GM12872 (cell line): ENCODE results near the gene HOXB7.

Source experiments
- CTCF ChIP-seq: IDR thresholded peaks from 3 replicates; pipeline ENCODE4 v1.5.1; 2011; ENCODE audit warnings: low read depth, mild to moderate bottlenecking, low read length, moderate library complexity; ENCODE audit not compliant: insufficient read depth

HOXB7 gene

GRCh38 chr17:48575066-48575582 lies 35.7 kb downstream of the HOXB7 start:
- no peak for TF ChIP-seq CTCF

DNA sequence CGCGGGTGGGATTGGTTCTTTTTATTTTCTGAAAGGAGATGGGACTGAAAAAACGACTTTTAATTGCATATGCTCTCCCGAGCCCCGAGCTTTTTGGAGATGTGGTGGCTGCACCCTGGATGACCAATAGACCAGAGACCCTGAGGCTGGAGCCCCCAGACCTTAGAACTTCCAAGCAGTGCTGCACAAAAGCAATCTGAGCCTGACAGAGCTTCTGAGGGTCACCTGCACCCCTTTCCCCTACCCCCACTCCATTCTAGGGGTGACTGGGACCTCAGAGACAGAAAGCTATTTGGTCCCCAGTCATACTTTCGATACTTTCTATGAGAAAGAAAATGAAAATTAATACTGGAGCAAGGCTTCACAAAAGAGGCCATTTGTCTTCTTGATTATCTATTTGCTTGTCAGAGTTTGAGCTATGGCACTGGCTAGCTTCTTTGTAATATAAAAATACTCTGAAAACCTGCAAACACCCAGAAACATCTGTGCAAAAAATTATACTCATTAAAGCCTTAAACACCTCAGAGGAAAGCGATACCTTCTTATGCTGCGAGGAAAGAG lies 36.2 kb downstream of the HOXB7 start:
- no peak for TF ChIP-seq CTCF

GRCh38 chr17:48571826-48572417 lies 38.9 kb downstream of the HOXB7 start:
- TF ChIP-seq CTCF: no peak

DNA sequence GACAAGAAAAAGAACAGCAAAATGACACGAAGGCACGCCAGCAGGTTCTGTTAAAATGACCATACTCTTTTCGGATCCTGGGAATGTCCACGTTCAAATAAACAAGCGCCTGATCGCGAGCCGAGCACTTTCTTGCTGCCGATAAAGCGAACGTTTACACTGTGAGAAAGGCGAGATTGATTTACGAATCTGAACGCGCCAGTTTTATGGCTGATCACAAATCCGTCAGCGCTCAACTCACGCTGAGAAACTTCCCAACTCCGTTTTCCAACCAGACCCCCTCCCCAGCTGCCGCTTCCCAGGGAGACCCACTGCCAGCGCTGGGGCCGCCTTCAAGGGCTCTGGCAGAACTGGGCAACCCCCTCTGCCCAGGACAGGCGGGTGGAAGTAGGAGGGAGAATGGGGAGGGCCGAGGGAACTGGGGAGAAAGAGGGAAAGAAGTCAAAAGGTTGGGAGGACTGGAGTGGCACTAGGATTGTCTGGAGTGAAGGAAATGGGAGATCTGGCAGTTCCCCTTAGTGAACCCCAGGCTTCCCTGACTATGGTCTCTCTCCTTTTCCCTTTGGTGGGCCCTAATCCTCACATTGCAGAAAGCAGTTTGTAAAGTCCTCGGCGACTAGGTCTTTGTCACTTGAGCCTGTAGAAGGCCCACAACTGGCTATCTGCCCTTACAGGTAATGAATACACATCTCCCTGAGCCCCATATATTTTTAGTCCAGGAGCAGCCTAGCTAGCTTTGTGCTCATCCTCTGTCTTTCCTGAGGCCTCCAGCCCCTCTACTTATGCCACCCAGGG lies 39.6 kb downstream of the HOXB7 start:
- no peak for TF ChIP-seq CTCF

GRCh38 chr17:48570325-48571023 lies 40.3 kb downstream of the HOXB7 start:
- no peak for TF ChIP-seq CTCF

- TF ChIP-seq CTCF: no peak
Observed at GRCh38 chr17:48569674-48570324, 41.0 kb downstream of the HOXB7 start.

DNA sequence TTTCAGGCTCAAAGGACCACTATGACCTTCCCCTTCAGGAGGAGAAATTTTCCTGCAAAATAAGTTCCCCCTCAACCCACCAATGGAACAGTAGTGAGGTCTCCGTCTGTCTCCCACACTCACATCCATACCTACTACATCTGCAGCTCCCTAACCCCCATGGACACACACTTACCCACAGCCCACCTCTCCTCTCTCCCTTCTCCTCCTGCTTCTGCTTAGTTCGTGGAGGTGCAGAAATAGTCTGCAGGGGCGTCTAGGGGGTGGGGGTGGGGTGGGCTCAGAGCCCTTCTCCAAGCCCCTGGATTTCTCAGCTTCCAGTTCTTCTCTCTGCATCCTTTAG lies 41.6 kb downstream of the HOXB7 start:
- TF ChIP-seq CTCF: no peak
